Endothelial cell of umbilical vein (primary cell): ENCODE results near the gene RPL11. TPM values are rescaled to one million over a fixed set of nuclear protein-coding genes. Genes with fewer than 3 reads are reported as not detected.

Experiments
- BruUV-seq: library from RNA; stranded (reverse); fragments of 400-500 nt; replicated peaks from 2 replicates; lab custom pipeline; 2021; lab: Mats Ljungman, UMichigan
- CTCF ChIA-PET: fragments of 300-600, 350-600 bp; sonication (Branson Sonifier 250); formaldehyde crosslinking; loops from one replicate; lab custom pipeline; 2021; ENCODE audit warnings: antibody characterized with exemption, inconsistent platforms; lab: Charles Lee
- POLR2A ChIA-PET: fragments of 300-600, 350-600 bp; sonication (Branson Sonifier 250); formaldehyde crosslinking; loops from one replicate; lab custom pipeline; 2021; ENCODE audit warnings: antibody characterized with exemption, inconsistent platforms; lab: Charles Lee
- DNase-seq: peaks from one replicate; pipeline ENCODE4 v3.0.0-alpha.2; 2011; ENCODE audit warnings: low read depth, low spot score
- FAIRE-seq: peaks from 2 replicates; lab custom pipeline; 2011; peaks lifted over from hg19 to GRCh38; lab: Jason Lieb, UNC
- H2AFZ ChIP-seq: 2 replicates; pipeline ENCODE4 v1.6.0; 2012; ENCODE audit warnings: low read depth, low read length, control low read depth, inconsistent platforms
- H3K27ac ChIP-seq: 2 replicates; pipeline ENCODE4 v1.5.1; 2011; ENCODE audit warnings: low read depth, mild to moderate bottlenecking, control low read depth, low read length, moderate library complexity; ENCODE audit not compliant: insufficient read depth
- H3K27me3 ChIP-seq, 2 experiments: 2 replicates each; pipeline versions ENCODE4 v1.6.0 to v1.6.1; 2011; ENCODE audit warnings: low read length in 2 of 2, mixed read lengths in 1 of 2; ENCODE audit not compliant: control insufficient read depth in 2 of 2, insufficient read depth in 2 of 2
- H3K36me3 ChIP-seq, 2 experiments: 2 replicates in 1 of 2; 3 replicates in 1 of 2; pipeline ENCODE4 v1.5.1; 2011; ENCODE audit warnings: low read length in 2 of 2, mild to moderate bottlenecking in 1 of 2, moderate library complexity in 1 of 2; ENCODE audit not compliant: control insufficient read depth in 2 of 2, insufficient read depth in 2 of 2; ENCODE audit errors: extremely low read depth in 1 of 2
- H3K4me1 ChIP-seq: 3 replicates; pipeline ENCODE4 v1.5.1; 2011; ENCODE audit warnings: mild to moderate bottlenecking, low read length; ENCODE audit not compliant: control insufficient read depth, insufficient read depth; ENCODE audit errors: extremely low read depth
- H3K4me2 ChIP-seq: 2 replicates; pipeline ENCODE4 v1.6.1; 2011; ENCODE audit warnings: low read length, control low read depth, mixed read lengths; ENCODE audit not compliant: insufficient read depth
- H3K4me3 ChIP-seq, 3 experiments: fragments of 200-600 bp in 1 of 3; sonication (generic), shearing (Covaris generic) in 1 of 3; replicated peaks in 1 of 3; 2 replicates each; pipeline ENCODE4 v1.5.1; 2011 to 2016; ENCODE audit warnings: control low read depth in 3 of 3, low read length in 3 of 3, mild to moderate bottlenecking in 2 of 3, inconsistent platforms in 1 of 3, low read depth in 1 of 3, moderate library complexity in 1 of 3; ENCODE audit not compliant: insufficient read depth in 1 of 3
- H3K79me2 ChIP-seq: 2 replicates; pipeline ENCODE4 v1.6.0; 2012; ENCODE audit warnings: low read length, inconsistent platforms; ENCODE audit not compliant: control insufficient read depth, insufficient read depth
- H3K9ac ChIP-seq: replicated peaks from 2 replicates; pipeline ENCODE3; 2011; ENCODE audit warnings: low read length, control low read depth; ENCODE audit not compliant: insufficient read depth; ENCODE audit errors: extremely low read depth
- H3K9me1 ChIP-seq: replicated peaks from 3 replicates; pipeline ENCODE4 v1.6.0; 2011; ENCODE audit warnings: mild to moderate bottlenecking, low read length; ENCODE audit not compliant: control insufficient read depth, insufficient read depth; ENCODE audit errors: extremely low read depth
- H3K9me3 ChIP-seq: replicated peaks from 2 replicates; pipeline ENCODE4 v1.5.1; 2012; ENCODE audit warnings: low read length, inconsistent platforms; ENCODE audit not compliant: control insufficient read depth, insufficient read depth
- H4K20me1 ChIP-seq: replicated peaks from 2 replicates; pipeline ENCODE3; 2011; ENCODE audit warnings: mild to moderate bottlenecking, low read length; ENCODE audit not compliant: control insufficient read depth, insufficient read depth; ENCODE audit errors: extremely low read depth
- GATA2 ChIP-seq: IDR thresholded peaks from 2 replicates; pipeline ENCODE4 v1.7.0; 2011; ENCODE audit warnings: low read depth, mild to moderate bottlenecking, moderate library complexity, mixed read lengths, low read length; ENCODE audit not compliant: insufficient read length, insufficient read depth
- MYC ChIP-seq: IDR thresholded peaks from one replicate; pipeline ENCODE4 v1.6.1; 2011; ENCODE audit warnings: mild to moderate bottlenecking, low read depth, low read length
- POLR2AphosphoS5 ChIP-seq: IDR thresholded peaks from 2 replicates; pipeline ENCODE4 v1.6.1; 2012; ENCODE audit warnings: low read depth, mild to moderate bottlenecking, control low read depth, low read length, moderate library complexity; ENCODE audit not compliant: insufficient read depth
- dilution Hi-C: fragments of 300-500 bp; cut with MboI; formaldehyde crosslinking; loops from one replicate; pipeline ENCODE4 v1.15.0; 2019; ENCODE audit warnings: low sequenced_read_pairs; ENCODE audit not compliant: extremely low pct_ligation_motif_present
- intact Hi-C: fragments of 100-400 bp; cut with micrococcal nuclease; formaldehyde crosslinking; loops from one replicate; pipeline ENCODE4 v1.10.0; 2022
- polyA plus RNA-seq, 4 experiments: library from polyadenylated mRNA; depleted of rRNA in 3 of 4; stranded (reverse) in 3 of 4; unstranded in 1 of 4; fragments of >200 nt; gene quantifications; 2 replicates each; pipeline versions ENCODE4 v1.2.1 to v1.2.3, GENCODE V29; 2011 to 2012; ENCODE audit warnings: missing spikeins in 1 of 4
- total RNA-seq: library from RNA; stranded (reverse); gene quantifications from 2 replicates; pipeline ENCODE4 v1.2.3, GENCODE V29; 2021
- TF ChIP-seq, protein P1 (sequence below), 2 donors: IDR thresholded peaks; 1 replicate in 1 of 2; 2 replicates in 1 of 2; pipeline ENCODE4 v1.5.1; 2011; ENCODE audit warnings: low read length in 2 of 2, mild to moderate bottlenecking in 2 of 2, moderate library complexity in 2 of 2, control low read depth in 1 of 2, inconsistent platforms in 1 of 2, low read depth in 1 of 2; ENCODE audit not compliant: insufficient read depth in 1 of 2; ENCODE audit errors: extremely low read depth in 1 of 2

The RPL11 gene
- total and polyA plus RNA-seq, 2 donors (not counting 3 experiments of a cell fraction or from before 2014, with no cell fraction given), result 861 to 1,084 TPM

- dilution Hi-C loops (no loop called here), intact Hi-C loops (no loop called here)
- ChIA-PET CTCF (no interaction called here), POLR2A (no interaction called here)
- Histone ChIP-seq H3K4me1 (no peaks in the 10 kb centered on the region), H3K9me1 (no peaks in the 10 kb centered on the region), H3K9me3 (no peaks in the 10 kb centered on the region), H3K27me3 (no peaks in the 10 kb centered on the region), H3K27ac (no peak overlapping the region), H3K79me2 (peaks cover 63% of the 10 kb centered on the region), H4K20me1 (no peaks in the 10 kb centered on the region), H3K4me3 (no peak overlapping the region), H3K9ac (no peak overlapping the region), H3K36me3 (peaks cover 0 to 3% of the 10 kb centered on the region in 2 experiments), H3K4me2 (no peak overlapping the region), H2AFZ (no peak overlapping the region)
- TF ChIP-seq, protein P1, sequence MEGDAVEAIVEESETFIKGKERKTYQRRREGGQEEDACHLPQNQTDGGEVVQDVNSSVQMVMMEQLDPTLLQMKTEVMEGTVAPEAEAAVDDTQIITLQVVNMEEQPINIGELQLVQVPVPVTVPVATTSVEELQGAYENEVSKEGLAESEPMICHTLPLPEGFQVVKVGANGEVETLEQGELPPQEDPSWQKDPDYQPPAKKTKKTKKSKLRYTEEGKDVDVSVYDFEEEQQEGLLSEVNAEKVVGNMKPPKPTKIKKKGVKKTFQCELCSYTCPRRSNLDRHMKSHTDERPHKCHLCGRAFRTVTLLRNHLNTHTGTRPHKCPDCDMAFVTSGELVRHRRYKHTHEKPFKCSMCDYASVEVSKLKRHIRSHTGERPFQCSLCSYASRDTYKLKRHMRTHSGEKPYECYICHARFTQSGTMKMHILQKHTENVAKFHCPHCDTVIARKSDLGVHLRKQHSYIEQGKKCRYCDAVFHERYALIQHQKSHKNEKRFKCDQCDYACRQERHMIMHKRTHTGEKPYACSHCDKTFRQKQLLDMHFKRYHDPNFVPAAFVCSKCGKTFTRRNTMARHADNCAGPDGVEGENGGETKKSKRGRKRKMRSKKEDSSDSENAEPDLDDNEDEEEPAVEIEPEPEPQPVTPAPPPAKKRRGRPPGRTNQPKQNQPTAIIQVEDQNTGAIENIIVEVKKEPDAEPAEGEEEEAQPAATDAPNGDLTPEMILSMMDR (IDR thresholded peaks at IDR 0.05; ENCODE audit: extremely low read depth in 1 of 2, insufficient read depth in 1 of 2, low read depth in 1 of 2, low read length in 2 of 2), result peak; percentile 43 to 55
- no peak for TF ChIP-seq POLR2AphosphoS5
- no TSS peak for BruUV-seq
- FAIRE-seq (peak; percentile 74), DNase-seq (peak; percentile 29)
Observed at GRCh38 chr1:23718482-23718881, 26.9 kb downstream of the RPL11 start.

DNA sequence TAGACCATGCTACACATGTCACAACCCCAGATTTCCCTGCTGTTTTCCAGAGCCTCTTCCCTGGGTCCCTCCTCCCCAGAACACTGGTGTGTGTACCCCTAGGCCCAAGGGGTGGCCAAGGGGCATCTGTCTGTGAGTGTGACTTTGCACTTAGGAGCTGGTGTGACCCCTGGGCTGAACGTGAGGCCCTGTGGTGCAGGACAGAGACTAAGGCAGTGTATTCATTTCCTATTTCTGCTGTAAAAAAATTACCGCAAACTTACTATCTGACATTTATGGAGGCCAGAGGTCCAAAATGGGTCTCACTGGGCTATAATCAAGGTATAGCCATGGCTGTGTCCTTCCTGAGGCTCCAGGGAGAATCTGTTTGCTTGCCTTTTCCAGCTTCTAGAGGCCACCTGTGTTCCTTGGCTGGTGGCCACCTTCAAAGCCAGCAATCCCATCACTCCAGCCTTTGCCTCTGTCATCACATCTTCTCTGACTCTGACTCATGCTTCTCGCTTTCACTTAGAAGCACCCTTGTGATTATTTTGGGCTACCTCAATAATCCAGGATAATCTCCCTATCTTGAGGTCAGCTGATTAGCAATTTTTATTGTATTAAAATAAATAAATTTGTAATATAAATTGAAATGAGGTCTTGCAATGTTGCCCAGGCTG, 27.7 kb downstream of the RPL11 start:
- no peak for FAIRE-seq
- no peak overlapping the region for H3K4me3 ChIP-seq
- TF ChIP-seq POLR2AphosphoS5 (no peak), GATA2 (no peak), MYC (no peak)
- DNase-seq, result no peak
- no peak overlapping the region for H3K27ac ChIP-seq
- peaks cover 0 to 3% of the 10 kb centered on the region in 2 experiments for H3K36me3 ChIP-seq
- CTCF ChIA-PET, result no interaction called here
- no peaks in the 10 kb centered on the region for H3K27me3 ChIP-seq
- peaks cover 61% of the 10 kb centered on the region for H3K79me2 ChIP-seq
- dilution Hi-C loops, result no loop called here
- no peaks in the 10 kb centered on the region for H3K4me1 ChIP-seq
- no peaks in the 10 kb centered on the region for H4K20me1 ChIP-seq
- no peak overlapping the region for H2AFZ ChIP-seq
- intact Hi-C loops, result no loop called here
- POLR2A ChIA-PET, result no interaction called here
- no peak overlapping the region for H3K9ac ChIP-seq
- H3K4me2 ChIP-seq, result no peak overlapping the region
- no peaks in the 10 kb centered on the region for H3K9me3 ChIP-seq
- no TSS peak for BruUV-seq
- H3K9me1 ChIP-seq, result no peaks in the 10 kb centered on the region
